CD4-positive, alpha-beta T cell treated with Interleukin-4 for 4 hours (primary cell): Measurements from ENCODE around the gene MXD4.
"Not testable (repeated sequence)": the region's sequence is repeated elsewhere in the genome, so short reads cannot be mapped to it uniquely, and the experiment has no call there.

ENCODE experiments used
- DNase-seq: peaks from one replicate; pipeline ENCODE4 v3.0.0-alpha.2; 2020

The MXD4 gene

DNA sequence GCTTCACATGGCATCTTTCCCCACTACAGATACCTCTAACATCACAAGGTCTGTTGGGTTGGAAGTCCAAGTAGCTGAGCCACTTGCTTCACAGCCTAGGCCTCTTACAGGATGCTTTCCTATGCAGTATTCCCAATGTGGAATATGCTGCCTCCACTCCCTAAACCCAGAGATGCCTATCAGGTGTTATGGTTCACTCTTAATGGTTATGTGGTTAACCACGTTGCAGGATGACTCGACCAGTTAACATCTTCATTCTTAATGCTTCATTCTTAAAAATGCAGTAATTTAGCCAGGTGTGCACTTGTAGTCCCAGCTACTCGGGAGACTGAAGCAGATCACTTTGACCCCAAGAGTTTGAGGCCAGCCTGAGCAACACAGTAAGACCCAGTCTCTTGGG is 44.2 kb downstream of the MXD4 start:
- DNase-seq: no peak

DNA sequence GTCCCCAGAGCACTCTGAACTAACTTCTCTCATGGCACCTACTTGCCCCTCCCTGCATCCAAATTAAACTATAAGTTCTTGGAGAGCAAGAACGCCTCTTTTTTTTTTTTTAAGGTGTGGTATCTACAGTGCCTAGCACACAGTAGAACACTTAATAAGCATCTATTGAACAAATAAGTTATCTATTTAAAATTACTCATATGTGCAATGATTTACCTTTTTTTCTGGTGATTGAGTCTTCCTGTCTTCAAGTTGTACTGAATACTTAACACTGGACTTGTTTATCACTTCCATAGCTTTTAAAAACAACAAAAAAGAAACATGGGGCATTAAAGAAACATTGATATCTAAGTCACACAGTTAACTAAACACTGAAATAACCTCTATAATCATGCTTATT is 49.1 kb downstream of the MXD4 start:
- DNase-seq: no peak

DNA sequence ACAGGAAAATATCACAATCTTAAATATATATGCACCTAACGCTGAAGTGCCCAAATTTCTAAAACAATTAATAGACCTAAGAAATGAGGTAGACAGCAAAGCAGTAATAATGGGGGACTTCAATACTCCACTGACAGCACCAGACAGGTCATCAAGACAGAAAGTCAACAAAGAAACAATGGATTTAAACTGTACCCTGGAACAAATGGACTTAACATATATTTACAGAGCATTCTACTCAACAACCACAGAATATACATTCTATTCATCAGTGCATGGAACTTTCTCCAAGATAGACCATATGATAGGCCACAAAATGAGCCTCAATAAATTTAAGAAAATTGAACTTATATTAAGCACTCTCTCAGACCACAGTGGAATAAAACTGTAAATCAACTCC is 59.1 kb downstream of the MXD4 start:
- not testable (repeated sequence) for DNase-seq
